Dedifferentiated amniotic fluid mesenchymal stem cell (primary cell): ENCODE data around the gene ATP6V0C.

ENCODE experiments used
- DNase-seq: peaks from one replicate; pipeline ENCODE4 v3.0.0-alpha.2; 2016; ENCODE audit errors: extremely low spot score

ATP6V0C gene

GRCh38 chr16:2490190-2491105 is 23.3 kb upstream of the ATP6V0C start:
- DNase-seq, result no peak

GRCh38 chr16:2492292-2492691 is 21.5 kb upstream of the ATP6V0C start:
- no peak for DNase-seq

GRCh38 chr16:2493605-2494004 is 20.1 kb upstream of the ATP6V0C start:
- DNase-seq, result no peak

- DNase-seq, result no peak
Measured at GRCh38 chr16:2494616-2495015, 19.1 kb upstream of the ATP6V0C start.

- DNase-seq, result no peak
Measured at GRCh38 chr16:2495041-2495440, 18.7 kb upstream of the ATP6V0C start.

GRCh38 chr16:2496223-2497115 is 17.3 kb upstream of the ATP6V0C start:
- DNase-seq, result no peak

- no peak for DNase-seq
Measured at GRCh38 chr16:2497116-2497630, 16.6 kb upstream of the ATP6V0C start.

GRCh38 chr16:2497695-2498484 is 15.9 kb upstream of the ATP6V0C start:
- DNase-seq, result no peak

- no peak for DNase-seq
Measured at GRCh38 chr16:2498531-2499253, 15.1 kb upstream of the ATP6V0C start.

- DNase-seq, result no peak
Measured at GRCh38 chr16:2499454-2499853, 14.3 kb upstream of the ATP6V0C start.

GRCh38 chr16:2499890-2500429 is 13.8 kb upstream of the ATP6V0C start:
- DNase-seq, result no peak

GRCh38 chr16:2500430-2500917 is 13.3 kb upstream of the ATP6V0C start:
- no peak for DNase-seq

GRCh38 chr16:2500918-2501750 is 12.6 kb upstream of the ATP6V0C start:
- peak; percentile 49 for DNase-seq

GRCh38 chr16:2501946-2502895 is 11.5 kb upstream of the ATP6V0C start:
- DNase-seq, result no peak

- no peak for DNase-seq
Measured at GRCh38 chr16:2505695-2506094, 8.1 kb upstream of the ATP6V0C start.

- DNase-seq, result no peak
Measured at GRCh38 chr16:2507052-2507659, 6.6 kb upstream of the ATP6V0C start.

- no peak for DNase-seq
Measured at GRCh38 chr16:2507665-2508064, 6.1 kb upstream of the ATP6V0C start.
